ENCODE results near the gene DNAJC27.

DNAJC27 gene

DNA sequence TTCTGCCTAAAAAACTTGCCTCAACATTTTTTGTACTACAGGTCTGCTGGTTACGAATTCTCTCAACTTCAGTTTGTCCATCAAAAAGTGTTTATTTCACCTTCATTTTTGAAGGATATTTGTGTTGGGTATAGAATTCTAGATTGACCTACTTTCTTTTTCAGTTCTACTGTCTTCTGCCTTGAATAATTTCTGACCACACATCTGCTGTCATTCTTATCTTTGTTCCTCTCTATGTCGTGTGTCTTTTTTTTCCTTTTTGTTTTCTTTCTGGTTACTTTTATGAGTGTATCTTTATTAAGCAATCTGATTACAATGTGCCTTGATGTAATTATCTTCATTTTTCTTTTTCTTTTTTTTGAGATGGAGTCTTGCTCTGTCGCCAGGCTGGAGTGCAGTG, 77.0 kb downstream of the DNAJC27 start:
- H3K27ac ChIP-seq (ENCODE audit: low read length): no peak overlapping the region
- no peaks in the 10 kb centered on the region; the same call in 1 of the 2 replicates for H3K27me3 ChIP-seq (ENCODE audit: control insufficient read depth, insufficient read depth, low read length)
- H3K36me3 ChIP-seq (ENCODE audit: control insufficient read depth, insufficient read depth, low read length): no peaks in the 10 kb centered on the region
- no peak overlapping the region for H3K4me3 ChIP-seq (ENCODE audit: low read length)
- no peak for DNase-seq (ENCODE audit: low read depth, low spot score)
- WGBS (ENCODE audit: insufficient coverage, insufficient read length): no CpG with 5 or more reads among the region's 3 CpGs
- no peaks in the 10 kb centered on the region for H3K9me3 ChIP-seq (ENCODE audit: control insufficient read depth, insufficient read depth, low read length)
- no peaks in the 10 kb centered on the region for H3K4me1 ChIP-seq (ENCODE audit: control insufficient read depth, insufficient read depth, low read length)

DNA sequence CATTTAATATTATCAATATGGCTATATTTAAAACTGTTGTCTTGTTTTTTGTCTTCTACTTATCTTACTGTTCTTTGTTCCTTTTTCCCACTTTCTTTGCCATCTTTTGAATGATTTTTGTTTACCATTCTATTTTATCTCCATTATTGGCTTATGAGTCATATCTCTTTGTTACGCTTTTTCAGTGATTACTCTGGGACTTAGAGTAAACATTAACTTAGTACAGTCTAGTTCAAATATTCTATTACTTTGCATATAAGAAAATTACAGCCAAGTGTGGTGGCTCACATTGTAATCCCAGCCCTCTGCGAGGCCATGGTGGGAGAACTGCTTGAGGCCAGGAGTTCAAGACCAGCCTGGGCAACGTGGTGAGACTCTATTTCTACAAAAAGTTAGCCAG, 77.8 kb downstream of the DNAJC27 start:
- DNase-seq (ENCODE audit: low read depth, low spot score): no peak
- Histone ChIP-seq H3K4me1 (ENCODE audit: control insufficient read depth, insufficient read depth, low read length) (no peaks in the 10 kb centered on the region), H3K36me3 (ENCODE audit: control insufficient read depth, insufficient read depth, low read length) (no peaks in the 10 kb centered on the region), H3K4me3 (ENCODE audit: low read length) (no peak overlapping the region), H3K27ac (ENCODE audit: low read length) (no peak overlapping the region), H3K27me3 (ENCODE audit: control insufficient read depth, insufficient read depth, low read length) (no peaks in the 10 kb centered on the region; the same call in 1 of the 2 replicates), H3K9me3 (ENCODE audit: control insufficient read depth, insufficient read depth, low read length) (no peaks in the 10 kb centered on the region)
- no CpG with 5 or more reads among the region's 3 CpGs for WGBS (ENCODE audit: insufficient coverage, insufficient read length)

Measured in iPS DF 6.9 (cell line).